Colonic mucosa (tissue), 4 donors: Measurements from ENCODE around the gene CHD2. TPM values are rescaled to one million over a fixed set of nuclear protein-coding genes. Genes with fewer than 3 reads are reported as not detected.
"Not testable (repeated sequence)": the region's sequence is repeated elsewhere in the genome, so short reads cannot be mapped to it uniquely, and the experiment has no call there.

Source experiments
- DNase-seq: peaks from one replicate; pipeline ENCODE4 v3.0.0-alpha.2; 2020
- H3K27ac ChIP-seq: fragments of 200-600 bp; one replicate; pipeline ENCODE4 v1.8.0; 2021
- H3K27me3 ChIP-seq: fragments of 200-600 bp; one replicate; pipeline ENCODE4 v1.8.0; 2021
- H3K36me3 ChIP-seq: fragments of 200-600 bp; one replicate; pipeline ENCODE4 v1.8.0; 2021
- H3K4me1 ChIP-seq: fragments of 200-600 bp; one replicate; pipeline ENCODE4 v1.8.0; 2021; ENCODE audit warnings: mild to moderate bottlenecking
- H3K4me3 ChIP-seq: fragments of 200-600 bp; one replicate; pipeline ENCODE4 v1.8.0; 2021
- H3K9ac ChIP-seq, 2 donors: one replicate each; pipeline ENCODE4 v1.7.0; 2013; ENCODE audit warnings: control low read depth in 2 of 2, low read depth in 2 of 2, low read length in 2 of 2
- H3K9me3 ChIP-seq: fragments of 200-600 bp; one replicate; pipeline ENCODE4 v1.8.0; 2021
- CTCF ChIP-seq: fragments of 200-600 bp; IDR thresholded peaks from one replicate; pipeline ENCODE4 v1.8.0; 2022; ENCODE audit warnings: antibody characterized with exemption, mild to moderate bottlenecking
- intact Hi-C: fragments of 100-400 bp; cut with DNase I; formaldehyde crosslinking; loops from one replicate; pipeline ENCODE4 v1.14.1; 2022
- total RNA-seq, 2 donors: library from RNA; stranded (reverse); fragmentation: NEBNext Ultra II Directional in 1 of 2; extraction: Animal tissue kit (Norgen Biotek cat#: 25700) in 1 of 2; gene quantifications; one replicate each; pipeline ENCODE4 v1.2.1, GENCODE V29; 2021
- donor health status: healthy.
- donor health status: DM: no; HTN: no; CAD: no.
- donor health status: DM: no; HTN: no; CAD: no.

Gene CHD2
- total RNA-seq, 2 donors from 2014 or later: 87.5 to 121 TPM

GRCh38 chr15:92870010-92870591 is 30.0 kb upstream of the CHD2 start:
- Histone ChIP-seq H3K4me1 (no peaks in the 10 kb centered on the region), H3K9ac (no peak overlapping the region), H3K27ac (no peak overlapping the region)

GRCh38 chr15:92872967-92873366 is 27.2 kb upstream of the CHD2 start:
- intact Hi-C loops, H3K4me3 ChIP-seq, DNase-seq, H3K4me1 ChIP-seq, H3K9ac ChIP-seq, H3K27me3 ChIP-seq, H3K9me3 ChIP-seq, H3K27ac ChIP-seq, H3K36me3 ChIP-seq: not testable (repeated sequence)

More at GRCh38 chr15:92870010-92870591, 30.0 kb upstream of the CHD2 start:
- H3K9me3 ChIP-seq: no peaks in the 10 kb centered on the region
- no peak overlapping the region for H3K4me3 ChIP-seq
- no peak for TF ChIP-seq CTCF
- no peaks in the 10 kb centered on the region for H3K27me3 ChIP-seq
- intact Hi-C loops: no loop called here
- DNase-seq: peak; percentile 36
- H3K36me3 ChIP-seq: no peaks in the 10 kb centered on the region

- Histone ChIP-seq H3K4me3 (no peak overlapping the region), H3K36me3 (no peaks in the 10 kb centered on the region), H3K9me3 (no peaks in the 10 kb centered on the region), H3K4me1 (peaks cover 12% of the 10 kb centered on the region), H3K9ac (no peak overlapping the region), H3K27me3 (no peaks in the 10 kb centered on the region), H3K27ac (no peak overlapping the region)
- intact Hi-C loops: loop anchor here (5.0 kb wide), 1 partner anchor 45 kb away; no protein-coding TSS in a partner anchor
- TF ChIP-seq CTCF: no peak
- peak; percentile 53 for DNase-seq
These were observed 23.1 kb upstream of the CHD2 start for GRCh38 chr15:92877000-92877399.

GRCh38 chr15:92877416-92877815 is 22.7 kb upstream of the CHD2 start:
- peaks cover 12% of the 10 kb centered on the region for H3K4me1 ChIP-seq
- TF ChIP-seq CTCF: no peak
- no peak overlapping the region for H3K9ac ChIP-seq
- H3K27ac ChIP-seq: no peak overlapping the region
- no peak for DNase-seq
- H3K9me3 ChIP-seq: no peaks in the 10 kb centered on the region
- no peaks in the 10 kb centered on the region for H3K27me3 ChIP-seq
- intact Hi-C loops: loop anchor here (5.0 kb wide), 1 partner anchor 45 kb away; no protein-coding TSS in a partner anchor
- no peak overlapping the region for H3K4me3 ChIP-seq
- no peaks in the 10 kb centered on the region for H3K36me3 ChIP-seq

GRCh38 chr15:92878593-92879053 is 21.5 kb upstream of the CHD2 start:
- no peaks in the 10 kb centered on the region for H3K36me3 ChIP-seq
- H3K27me3 ChIP-seq: no peaks in the 10 kb centered on the region
- no peaks in the 10 kb centered on the region for H3K9me3 ChIP-seq
- DNase-seq: no peak
- H3K4me1 ChIP-seq: peaks cover 12% of the 10 kb centered on the region
- no peak for TF ChIP-seq CTCF
- H3K27ac ChIP-seq: no peak overlapping the region
- intact Hi-C loops: loop anchor here (5.0 kb wide), 1 partner anchor 46 kb away; no protein-coding TSS in a partner anchor
- H3K9ac ChIP-seq: peak overlapping the region in 1 of 2 donors; percentile 58
- H3K4me3 ChIP-seq: no peak overlapping the region
